H1 (cell line): ENCODE measurements around the gene LHPP. TPM values are rescaled to one million over a fixed set of nuclear protein-coding genes. Genes with fewer than 3 reads are reported as not detected.

Experiments used
- CBX8 ChIP-seq: fragments of 300-800, 300-1000 bp; sonication (generic); IDR thresholded peaks from 2 replicates; pipeline ENCODE4 v1.7.1; 2016; ENCODE audit warnings: low read depth, low read length, borderline replicate concordance
- E2F6 ChIP-seq: IDR thresholded peaks from 2 replicates; pipeline ENCODE4 v1.6.1; 2012; ENCODE audit warnings: inconsistent platforms
- EGR1 ChIP-seq: IDR thresholded peaks from 2 replicates; pipeline ENCODE4 v1.6.1; 2011; ENCODE audit warnings: low read depth, low read length, borderline replicate concordance
- GTF2F1 ChIP-seq: IDR thresholded peaks from 2 replicates; pipeline ENCODE4 v1.6.1; 2012; ENCODE audit warnings: low read depth, low read length, improper control_type of control experiment, borderline replicate concordance
- ZNF274 ChIP-seq: IDR thresholded peaks from 2 replicates; pipeline ENCODE4 v1.7.0; 2012; ENCODE audit warnings: low read length, borderline replicate concordance; ENCODE audit errors: extremely low read depth
- polyA plus RNA-seq, 7 experiments: library from polyadenylated mRNA; depleted of rRNA in 3 of 7; stranded (reverse) in 5 of 7; unstranded in 2 of 7; fragments of >200 nt in 5 of 7; fragments of 200-250 nt in 2 of 7; gene quantifications; 1 replicate in 5 of 7; 2 replicates in 1 of 7; 4 replicates in 1 of 7; pipeline versions ENCODE4 v1.2.1 to v1.2.3, GENCODE V29; 2011 to 2013; ENCODE audit warnings: missing spikeins in 2 of 7, mixed read lengths in 2 of 7
- total RNA-seq: library from RNA; stranded (reverse); fragmentation: NEBNext Ultra II Directional; extraction: Animal tissue kit (Norgen Biotek cat#: 25700); gene quantifications from 2 replicates; pipeline ENCODE4 v1.2.1, GENCODE V29; 2021

LHPP gene
- total and polyA plus RNA-seq, 2 of the 8 experiments (the other 6 are each of a cell fraction or from before 2014, with no cell fraction given): 26.0 to 45.0 TPM

GRCh38 chr10:124414076-124414475, 47.5 kb upstream of the LHPP start (continued):
- TF ChIP-seq ZNF274 (no peak), CBX8 (no peak), EGR1 (no peak), GTF2F1 (no peak), E2F6 (no peak)
